ENCODE data around the gene ASPHD2.

DNA sequence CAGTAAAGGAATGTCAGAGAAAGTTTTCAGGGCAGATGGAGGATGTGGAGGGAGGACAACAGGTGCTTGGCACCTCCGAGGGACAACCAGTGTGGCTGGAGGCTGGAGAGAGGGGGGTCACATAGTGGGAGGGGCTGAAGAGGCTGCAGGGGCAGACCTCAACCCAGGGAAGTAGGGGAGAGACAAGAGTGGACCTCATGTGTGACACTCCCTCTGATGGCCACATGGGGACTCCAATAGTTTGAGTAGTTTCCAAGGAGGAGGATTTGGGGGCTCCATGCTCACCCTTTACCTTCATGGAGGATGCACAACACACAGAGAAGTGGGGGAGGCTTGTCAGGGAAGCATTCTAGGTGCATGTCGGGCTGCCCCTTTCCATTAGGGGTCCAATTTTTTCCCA is 35.1 kb upstream of the ASPHD2 start:
- no peak for TF ChIP-seq RARB (CRISPR knock-in tag; IDR thresholded peaks at IDR 0.05)
- TF ChIP-seq PPARA (CRISPR knock-in tag; IDR thresholded peaks at IDR 0.05; ENCODE audit: borderline replicate concordance), result no peak
